ENCODE measurements around the gene PPP3CA.
A peak's percentile ranks its signal among the peaks of the same experiment; 100 is the strongest.

Gene PPP3CA

DNA sequence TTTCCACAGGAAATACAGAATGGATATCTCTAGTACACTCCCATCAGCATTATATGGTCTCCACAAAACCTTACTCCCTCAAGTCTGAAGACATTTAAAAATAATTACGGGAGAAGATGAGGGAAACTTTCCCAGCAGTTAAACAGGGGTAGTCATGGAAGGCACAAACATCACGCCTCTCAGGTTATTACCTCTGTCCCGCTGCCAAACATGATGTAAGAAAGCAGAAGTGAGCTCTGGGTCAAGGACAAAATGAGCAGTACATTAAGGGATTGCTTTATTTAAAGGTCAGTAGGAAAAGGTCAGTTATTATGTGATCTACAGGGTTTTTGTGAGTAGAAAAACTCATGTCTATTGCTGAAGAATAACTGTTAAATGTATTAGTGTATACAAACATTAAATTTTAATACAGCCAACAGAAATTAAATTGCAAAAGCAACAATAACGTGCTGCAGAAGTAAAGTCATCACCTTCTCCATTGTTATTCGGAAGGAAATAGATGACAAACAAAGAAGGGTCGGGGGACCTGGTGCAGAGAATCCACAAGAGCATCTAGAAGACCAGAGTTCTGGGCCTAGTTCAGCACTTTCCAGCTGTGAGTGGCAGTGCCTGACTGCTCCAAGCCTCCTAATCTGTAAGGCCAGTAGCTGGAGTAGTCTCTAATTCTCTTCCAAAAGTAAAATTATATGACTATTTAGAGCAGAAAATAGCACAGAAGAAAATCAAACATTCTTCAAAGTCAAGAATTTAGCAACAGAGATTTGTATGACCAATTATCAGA is 171.2 kb downstream of the PPP3CA start:
- DNase-seq (ENCODE audit: low read depth in 2 of 2) = no peak

DNA sequence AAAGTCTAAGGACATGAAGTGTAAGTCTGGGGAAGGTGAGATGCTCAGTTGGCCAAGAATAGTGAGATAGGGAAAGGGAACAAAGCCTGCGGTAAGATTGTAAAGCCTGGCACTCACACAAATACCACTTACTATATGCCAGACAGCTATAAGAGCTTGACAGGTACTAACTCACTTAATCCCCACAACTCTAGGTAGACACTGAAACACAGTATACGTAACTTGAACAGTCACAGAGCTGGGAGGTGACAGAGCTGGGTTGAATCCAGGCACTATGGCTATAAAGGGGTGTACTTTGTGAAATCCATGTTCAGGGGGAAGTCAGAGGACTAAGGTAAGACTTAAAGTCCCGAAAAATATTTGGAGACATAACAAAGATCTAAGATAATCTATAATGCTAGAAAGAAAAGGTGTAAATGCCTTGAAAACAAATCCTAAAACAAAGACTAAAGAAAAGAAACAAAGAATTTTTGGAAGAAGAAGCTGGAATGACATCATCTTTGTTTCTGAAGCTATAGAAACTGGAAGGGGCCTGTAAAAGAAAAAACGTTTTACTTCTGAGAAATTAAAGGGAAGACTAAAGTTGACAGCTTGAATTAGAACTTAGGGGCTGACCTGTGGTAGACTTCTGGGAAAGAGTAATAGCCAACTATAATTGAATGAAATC is 172.5 kb downstream of the PPP3CA start:
- no peak for DNase-seq (ENCODE audit: low read depth in 2 of 2)

DNA sequence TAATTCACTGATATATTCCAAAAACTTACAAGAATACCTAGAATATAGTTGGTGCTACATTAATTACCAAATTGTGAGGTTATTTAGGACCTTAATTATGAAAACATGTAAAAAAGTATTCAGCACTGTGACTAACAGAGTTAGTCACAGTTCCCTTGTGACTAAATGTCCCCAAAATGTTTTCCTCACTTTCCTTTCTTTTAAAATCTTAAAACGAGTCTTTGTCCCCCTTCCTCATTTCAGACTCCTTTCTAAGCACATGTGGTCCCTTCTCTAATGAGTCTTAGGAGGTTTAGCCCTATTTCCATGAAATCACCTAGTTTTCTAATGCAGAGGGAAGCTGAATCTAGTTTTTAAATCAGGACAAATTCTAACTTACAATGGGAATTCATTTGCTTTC is 175.0 kb downstream of the PPP3CA start:
- DNase-seq (ENCODE audit: low read depth in 2 of 2) = no peak

DNA sequence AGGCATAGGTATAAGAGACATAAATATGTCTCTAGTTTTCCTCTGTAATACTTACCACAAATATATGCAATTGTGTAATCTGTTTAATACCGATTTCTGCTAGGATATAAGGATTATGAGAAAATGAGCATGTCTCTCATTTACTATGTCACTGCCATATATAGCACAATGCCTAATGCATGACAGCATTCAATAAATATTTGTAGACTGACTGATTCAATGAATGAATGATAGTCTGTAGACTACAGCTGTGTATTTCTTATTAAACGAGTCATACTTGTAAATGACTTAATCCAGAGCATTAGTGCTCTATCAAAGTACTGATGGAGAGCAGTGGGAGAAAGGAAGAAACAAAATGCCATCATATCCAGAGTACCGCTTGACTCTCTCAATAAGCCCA is 175.6 kb downstream of the PPP3CA start:
- no peak for DNase-seq (ENCODE audit: low read depth in 2 of 2)

DNA sequence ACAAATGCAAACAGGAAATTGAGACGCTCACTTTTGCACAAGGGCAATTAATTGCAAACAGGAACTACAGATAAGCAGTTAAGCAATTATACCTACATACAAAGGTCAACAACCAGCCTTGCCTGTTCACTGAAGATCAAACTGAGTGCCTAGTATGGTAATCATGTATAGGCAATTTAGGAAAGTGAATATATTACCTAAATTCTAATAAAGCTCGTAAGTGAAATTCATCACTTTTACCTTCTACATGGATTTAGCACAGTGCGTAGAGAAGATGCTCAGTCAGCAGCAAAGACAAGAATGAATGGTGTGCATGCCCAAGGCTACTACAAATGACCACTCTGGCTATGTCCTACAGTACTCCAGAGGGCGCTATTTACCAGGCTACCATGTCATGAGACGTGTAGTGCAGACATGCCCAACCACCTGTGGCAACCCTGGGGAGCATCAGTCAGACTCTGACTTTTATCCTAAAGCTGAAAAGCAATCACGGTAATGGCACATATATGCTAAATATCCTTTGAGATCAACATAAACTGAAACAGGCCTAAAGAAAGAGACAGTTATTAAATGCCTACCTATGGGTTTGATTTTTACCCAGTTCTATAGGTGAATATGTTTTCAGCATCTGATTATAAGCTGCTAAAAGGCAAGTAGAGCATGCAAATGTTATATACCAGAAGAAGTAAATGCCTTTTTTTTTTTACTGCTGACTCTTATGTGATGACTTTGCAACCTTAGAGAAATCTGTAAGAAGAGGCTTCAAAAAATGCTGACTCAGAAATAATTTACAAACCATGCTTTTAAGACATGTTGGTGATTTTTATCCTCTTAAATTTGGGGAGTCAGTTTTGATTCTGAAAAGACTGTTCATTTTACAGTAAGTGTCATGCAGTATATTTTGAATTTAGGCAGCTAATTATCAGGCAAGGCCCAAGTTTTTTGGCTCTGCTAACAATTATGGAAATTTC is 178.0 kb downstream of the PPP3CA start:
- peak; percentile 15 to 32 for DNase-seq (ENCODE audit: low read depth in 2 of 2)

DNA sequence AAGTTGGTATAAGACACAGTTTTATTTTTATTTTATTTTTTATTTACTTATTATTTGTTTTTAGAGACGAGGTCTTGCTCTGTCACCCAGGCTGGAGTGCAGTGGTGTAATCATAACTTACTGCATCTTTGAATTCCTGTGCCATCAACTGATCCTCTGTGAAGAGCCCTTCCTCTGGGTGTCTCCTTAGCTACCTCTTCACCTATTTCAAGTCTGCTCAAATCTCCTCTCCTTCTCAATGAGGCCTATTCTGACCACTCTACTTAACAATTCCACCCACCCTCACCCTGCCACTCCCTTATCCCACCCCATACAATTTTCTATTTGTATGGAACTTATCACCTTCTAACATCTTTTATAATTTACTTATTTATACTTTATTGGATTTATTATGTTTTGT is 183.4 kb downstream of the PPP3CA start:
- no peak for DNase-seq (ENCODE audit: low read depth in 2 of 2)

DNA sequence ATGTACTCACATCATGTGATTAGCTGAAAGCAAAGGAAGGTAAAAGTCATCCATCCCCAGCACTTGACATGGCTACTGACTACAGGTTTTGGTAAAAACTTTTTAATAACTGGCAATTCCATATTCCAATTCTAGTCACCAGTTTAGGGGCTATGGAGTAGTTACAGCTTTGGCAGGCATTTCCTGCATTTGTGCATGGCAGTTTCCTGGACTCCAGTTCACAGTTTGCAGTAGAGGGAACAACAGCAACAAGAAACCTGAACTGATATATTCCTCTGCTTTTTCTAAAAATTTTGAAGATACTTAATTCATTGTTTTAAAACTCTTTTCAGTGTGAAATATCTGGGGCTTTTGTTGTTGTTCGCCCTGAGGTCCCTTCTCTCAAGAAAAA is 184.3 kb downstream of the PPP3CA start:
- no peak for DNase-seq (ENCODE audit: low read depth in 2 of 2)

DNA sequence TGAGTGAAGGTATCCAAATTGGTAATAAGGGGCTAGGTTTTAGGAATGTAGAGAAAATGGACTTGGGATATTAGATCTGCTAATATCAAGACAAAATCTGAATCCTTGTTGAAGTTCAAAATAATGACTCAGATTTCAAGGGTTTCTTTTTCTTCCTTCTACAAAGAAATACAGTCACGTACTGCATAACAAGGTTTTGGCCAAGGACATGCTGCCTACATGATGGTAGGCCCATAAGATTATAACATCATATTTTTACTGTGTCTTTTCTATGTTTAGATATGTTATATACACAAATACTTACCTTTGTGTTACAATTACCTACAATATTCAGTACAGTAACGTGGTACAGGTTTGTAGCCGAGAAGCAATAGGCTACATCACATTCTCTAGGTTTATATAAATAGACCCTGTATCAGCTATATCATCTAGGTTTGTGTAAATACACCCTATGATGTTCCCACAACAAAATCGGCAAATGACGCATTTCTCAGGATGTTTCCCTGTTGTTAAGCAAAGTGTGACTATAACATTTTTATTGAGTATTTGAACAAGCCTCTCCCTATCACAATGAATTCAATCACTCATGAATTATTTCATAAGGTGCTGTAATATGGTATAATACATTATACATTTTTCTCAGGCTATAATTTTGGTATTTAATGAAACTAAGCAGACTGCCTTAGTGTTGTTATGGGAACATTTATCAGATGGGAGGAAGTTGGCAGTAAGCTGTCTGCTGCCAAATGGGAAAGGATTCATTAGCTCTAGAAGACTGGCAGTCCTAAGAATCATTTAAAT is 186.3 kb downstream of the PPP3CA start:
- no peak for DNase-seq (ENCODE audit: low read depth in 2 of 2)

DNA sequence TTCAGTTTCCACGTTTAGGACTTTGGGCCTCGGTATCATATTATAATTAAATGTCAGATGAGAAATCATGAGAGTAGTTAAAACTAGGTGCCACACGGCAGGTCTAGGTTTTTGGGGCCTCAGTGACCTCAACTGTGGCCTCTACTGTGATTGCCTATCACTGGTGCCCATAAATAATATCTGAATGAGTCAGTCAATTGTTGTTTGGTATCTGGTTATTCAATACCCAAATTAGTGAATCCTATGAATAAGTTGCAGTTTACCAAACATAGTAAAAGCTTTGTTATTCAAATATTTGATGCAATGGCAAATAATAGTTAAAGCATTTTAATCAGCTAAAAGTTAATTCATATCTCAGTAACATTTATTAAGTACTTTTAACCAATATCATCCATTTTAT is 188.8 kb downstream of the PPP3CA start:
- no peak for DNase-seq (ENCODE audit: low read depth in 2 of 2)

DNA sequence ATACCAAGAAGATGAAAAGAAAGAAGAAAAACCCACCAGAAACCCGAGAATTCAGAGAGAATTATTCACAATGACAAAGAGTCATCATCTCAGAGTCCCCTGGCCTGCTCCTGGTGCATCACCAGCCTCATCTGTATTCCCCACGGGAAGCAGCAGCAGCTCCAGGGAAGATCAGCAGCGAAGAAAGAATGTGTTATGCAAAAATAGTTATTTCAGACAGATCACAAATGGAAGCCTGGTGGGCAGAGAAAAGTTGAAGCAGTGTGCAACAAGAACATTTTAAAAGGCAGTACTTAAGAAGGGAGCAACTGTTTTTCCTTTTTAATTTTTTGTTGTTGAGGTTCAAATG is 189.2 kb downstream of the PPP3CA start:
- DNase-seq (ENCODE audit: low read depth in 2 of 2) = no peak

DNA sequence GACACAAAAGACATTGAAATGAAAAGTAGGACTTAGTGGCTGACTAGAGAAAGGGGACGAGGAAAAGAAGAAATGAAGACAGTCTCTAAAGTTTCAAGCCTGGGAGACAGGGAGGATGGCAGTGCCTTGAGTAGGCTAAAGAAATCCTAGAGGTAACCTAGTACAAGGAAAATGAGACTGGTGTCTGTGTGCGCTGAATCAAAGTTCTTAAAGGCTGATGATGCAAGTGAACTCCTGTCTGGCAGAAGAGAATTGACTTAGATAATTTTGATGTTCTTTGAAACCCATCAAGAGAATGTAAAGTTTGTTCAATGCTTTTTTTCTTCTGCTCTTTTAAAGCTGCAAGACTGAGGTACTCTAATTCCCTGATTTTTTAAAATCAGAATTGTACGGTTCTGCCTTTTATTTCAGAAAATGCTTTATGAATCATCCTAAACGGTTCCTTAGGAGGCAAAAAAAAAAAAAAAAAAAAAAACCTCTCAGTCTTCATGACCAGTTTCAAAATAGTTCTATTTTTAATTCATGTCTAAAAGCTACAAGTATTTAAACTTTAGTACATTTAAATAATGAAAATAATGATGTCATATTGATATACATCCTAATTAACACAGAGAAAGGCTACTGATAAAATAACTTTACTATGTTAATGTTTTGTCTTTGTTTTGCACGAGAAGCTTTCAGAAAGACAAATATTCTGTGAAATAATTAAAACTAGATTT is 189.8 kb downstream of the PPP3CA start:
- DNase-seq (ENCODE audit: low read depth in 2 of 2) = no peak

DNA sequence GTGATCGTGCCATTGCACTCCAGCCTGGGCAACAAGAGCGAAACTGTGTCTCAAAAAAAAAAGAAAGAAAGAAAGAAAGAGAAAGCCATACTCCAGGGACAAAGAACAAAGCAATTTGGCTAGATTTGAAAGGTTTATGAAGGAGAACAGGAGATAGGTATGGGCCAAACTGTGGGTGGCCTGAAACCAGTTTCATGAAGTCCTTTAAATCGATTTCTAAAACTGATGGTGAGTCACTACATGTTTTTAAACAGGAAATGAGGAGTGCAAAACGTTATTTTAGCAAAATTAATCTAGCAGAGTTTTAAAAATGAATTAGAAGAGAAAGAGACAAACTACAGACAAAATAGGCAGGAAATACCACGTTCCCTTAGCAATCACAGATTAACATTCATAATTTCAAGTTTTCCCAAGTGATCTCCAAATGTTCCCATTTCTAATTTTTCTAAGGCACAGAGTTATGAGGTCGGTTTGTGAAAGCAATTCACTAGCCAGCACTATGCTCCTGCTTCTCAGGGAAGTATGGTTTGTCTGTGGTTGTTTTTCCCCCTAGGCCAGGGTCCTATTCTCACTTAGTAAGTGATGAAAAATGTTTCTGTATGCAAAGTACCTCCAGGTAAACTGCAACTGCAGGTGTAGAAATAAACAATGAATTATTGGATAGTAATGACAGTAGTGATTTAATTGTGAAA is 190.6 kb downstream of the PPP3CA start:
- DNase-seq (ENCODE audit: low read depth in 2 of 2) = no peak

DNA sequence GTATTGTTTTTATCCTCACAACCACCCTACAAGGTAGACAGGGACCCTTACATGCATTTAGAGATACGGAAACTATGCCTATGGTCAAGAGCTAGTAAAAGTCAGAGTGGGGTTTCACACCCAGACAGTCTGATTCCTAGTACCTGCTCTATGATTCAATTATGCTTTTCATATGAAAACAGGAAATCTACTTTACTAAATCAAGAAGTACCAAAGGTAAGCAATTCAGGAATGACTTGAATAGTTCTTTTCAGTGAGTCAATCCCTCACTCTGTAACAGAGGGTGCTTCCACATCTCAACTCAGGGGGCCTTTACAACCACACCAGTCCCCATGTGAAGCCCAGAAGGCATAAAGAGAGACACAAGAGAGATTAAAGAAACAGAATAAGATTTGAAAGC is 191.4 kb downstream of the PPP3CA start:
- DNase-seq (ENCODE audit: low read depth in 2 of 2) = peak in 1 of 2 donors; percentile 5

DNA sequence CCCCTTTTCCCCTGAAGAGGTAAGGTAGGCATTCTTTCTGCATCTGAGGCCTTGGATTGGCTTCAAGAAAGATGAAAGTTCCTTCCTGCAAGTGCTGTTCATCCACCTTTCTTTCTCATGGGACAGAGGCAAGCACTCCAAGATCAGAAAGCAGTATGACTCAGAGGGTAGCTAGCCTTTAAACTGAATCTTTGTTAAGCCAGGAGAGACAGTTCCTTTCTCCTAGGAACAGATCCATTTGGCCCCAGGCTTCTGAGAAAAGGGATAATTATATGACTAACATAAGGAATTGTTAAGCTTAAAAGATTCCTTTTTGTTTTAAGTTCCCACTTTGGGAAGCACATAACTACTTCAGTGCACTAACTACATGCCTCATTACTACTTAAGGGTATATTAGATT is 192.0 kb downstream of the PPP3CA start:
- DNase-seq (ENCODE audit: low read depth in 2 of 2) = no peak

DNA sequence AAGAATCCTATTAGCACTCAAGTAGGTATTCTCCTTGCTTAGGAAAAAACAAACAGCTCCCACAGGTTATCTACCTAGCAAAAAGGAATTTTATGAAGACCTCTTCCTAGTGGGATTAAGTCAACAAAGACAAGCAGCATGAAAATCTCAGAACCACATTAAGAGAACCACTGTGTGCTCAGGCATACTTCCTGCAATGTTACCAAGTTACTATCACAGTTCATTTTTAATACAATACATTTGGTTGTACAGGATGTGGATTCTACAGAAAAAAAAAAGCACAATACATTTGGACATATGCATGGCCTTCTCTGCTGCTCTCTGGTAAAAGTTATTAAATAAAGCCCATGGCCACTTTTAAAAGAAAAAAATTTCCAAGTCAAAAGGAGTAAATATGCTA is 193.7 kb downstream of the PPP3CA start:
- no peak for DNase-seq (ENCODE audit: low read depth in 2 of 2)

DNA sequence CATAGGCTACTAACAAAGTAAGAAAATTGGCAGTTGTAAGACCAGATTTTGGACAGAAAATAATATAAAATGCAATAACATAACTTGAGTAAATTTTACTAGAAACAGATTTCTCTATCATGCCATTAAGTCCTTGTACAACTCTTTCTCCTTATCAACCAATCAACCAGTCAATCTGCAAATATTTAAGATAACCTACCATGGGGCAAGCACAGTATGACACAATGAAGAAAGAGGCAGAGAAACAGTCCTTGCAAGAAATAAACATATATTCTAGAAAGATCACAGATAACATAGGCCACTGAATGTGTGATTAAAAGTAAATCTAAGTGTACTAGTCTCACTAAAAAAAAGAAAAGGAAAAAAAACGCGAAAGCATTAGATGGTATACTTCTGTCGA is 194.8 kb downstream of the PPP3CA start:
- DNase-seq (ENCODE audit: low read depth in 2 of 2) = no peak

DNA sequence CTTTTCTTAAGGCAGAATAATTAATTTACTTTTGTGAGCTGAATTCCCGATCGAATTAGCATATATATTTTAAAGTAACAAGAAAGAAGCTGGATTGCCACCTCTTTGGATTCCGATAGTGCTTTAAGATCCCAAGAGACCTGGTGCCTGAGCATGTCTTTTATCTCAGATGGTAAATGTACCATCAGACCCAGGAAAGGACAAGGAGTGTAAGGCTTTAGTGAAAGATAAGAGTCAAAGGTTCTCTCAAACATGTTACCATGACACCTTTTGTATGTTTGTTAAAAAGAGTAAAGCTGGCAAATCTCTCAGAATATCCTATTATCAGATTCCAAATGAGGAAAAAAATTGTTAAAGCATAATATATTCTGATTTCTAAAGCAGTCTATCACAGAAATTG is 198.8 kb downstream of the PPP3CA start:
- DNase-seq (ENCODE audit: low read depth in 2 of 2) = no peak

DNA sequence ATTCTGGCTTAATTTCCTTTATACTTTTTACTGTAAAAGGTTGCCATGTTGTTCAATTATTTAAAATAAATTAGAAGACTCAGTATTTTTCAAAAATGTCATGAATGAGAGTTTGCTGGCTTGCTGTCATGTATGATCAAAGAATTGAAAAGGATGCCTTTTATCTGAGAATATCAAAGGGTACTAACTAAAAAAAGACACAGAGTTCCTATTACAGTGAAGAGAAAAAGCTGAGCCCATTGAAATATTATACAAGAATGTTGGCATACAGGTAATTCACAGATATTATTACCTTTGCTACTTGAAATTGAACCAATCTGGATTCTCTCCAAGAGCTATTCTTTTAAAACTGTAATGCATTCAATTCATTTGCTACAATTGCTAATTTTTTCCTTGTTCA is 200.0 kb downstream of the PPP3CA start:
- DNase-seq (ENCODE audit: low read depth in 2 of 2) = no peak

DNA sequence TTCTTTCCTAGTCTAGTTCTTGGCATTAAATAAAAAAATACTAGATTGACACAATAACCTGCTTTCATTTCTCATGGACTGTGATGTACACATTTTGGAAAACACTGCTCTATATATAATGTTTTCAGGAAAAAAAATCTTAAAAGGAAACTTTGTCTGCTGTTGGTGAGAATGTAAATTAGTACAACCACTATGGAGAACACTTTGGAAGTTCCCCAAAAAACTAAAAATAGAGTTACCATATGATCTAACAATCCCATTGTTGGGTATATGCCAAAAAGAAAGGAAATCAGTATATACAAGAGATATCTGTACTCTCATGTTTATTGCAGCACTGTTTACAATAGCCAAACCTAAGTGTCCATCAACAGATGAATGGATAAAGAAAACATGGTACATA is 202.3 kb downstream of the PPP3CA start:
- no peak for DNase-seq (ENCODE audit: low read depth in 2 of 2)

DNA sequence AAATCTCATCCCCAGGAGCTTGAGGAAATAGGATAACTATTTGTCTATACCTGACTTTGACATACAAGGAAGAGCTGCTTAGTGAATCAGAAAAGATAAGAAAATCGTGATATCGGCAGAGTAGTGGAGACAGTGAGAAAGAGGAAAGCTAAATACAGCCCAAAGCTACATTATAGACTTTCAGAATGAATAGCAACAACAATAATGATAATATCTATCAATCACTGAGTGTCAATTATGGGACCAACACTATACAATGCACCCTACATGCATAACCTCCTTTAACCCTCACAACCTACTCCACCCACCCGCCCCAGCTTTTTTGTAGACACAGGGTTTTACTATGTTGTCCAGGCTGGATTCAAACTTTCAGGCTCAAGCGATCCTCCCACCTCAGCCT is 205.1 kb downstream of the PPP3CA start:
- DNase-seq (ENCODE audit: low read depth in 2 of 2) = no peak
